Measurements from ENCODE around the gene TRIM44. TPM values are rescaled to one million over a fixed set of nuclear protein-coding genes. Genes with fewer than 3 reads are reported as not detected.

TRIM44 gene
- total RNA-seq, 1 experiment from 2014 or later: 33.4 TPM

DNA sequence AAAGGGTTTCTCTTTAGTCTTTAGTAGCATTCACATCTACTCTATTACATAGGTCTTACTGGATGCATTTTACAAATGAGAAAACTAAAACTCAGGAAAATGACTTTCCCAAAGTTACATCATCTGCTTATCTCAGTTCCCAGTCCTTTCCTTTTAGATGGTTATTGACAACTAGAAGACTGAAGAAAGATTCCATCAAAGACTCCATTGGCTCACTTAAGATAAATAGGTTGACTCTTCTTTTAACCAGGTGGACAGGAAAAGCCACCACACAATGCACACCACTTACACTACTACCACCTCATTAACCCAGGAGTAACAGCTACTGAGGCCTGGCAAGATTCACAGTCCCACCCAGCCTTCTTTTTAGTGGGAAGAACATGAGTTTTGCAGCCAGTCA lies 123.6 kb downstream of the TRIM44 start:
- Histone ChIP-seq H2AFZ (ENCODE audit: low read depth, low read length, poor library complexity, severe bottlenecking) (no peak overlapping the region), H3K9me3 (ENCODE audit: control insufficient read depth in 1 of 2, insufficient read depth in 1 of 2, low read depth in 1 of 2, low read length in 2 of 2) (no peaks in the 10 kb centered on the region), H3K4me2 (ENCODE audit: low read length) (no peak overlapping the region), H3K36me3 (ENCODE audit: control insufficient read depth in 1 of 2, insufficient read depth in 2 of 2, low read length in 2 of 2) (no peaks in the 10 kb centered on the region), H3K4me3 (replicated peaks in 1 of 2; ENCODE audit: low read depth in 1 of 2, low read length in 2 of 2) (no peak overlapping the region), H3K4me1 (ENCODE audit: control insufficient read depth in 1 of 2, insufficient read depth in 2 of 2, low read length in 2 of 2) (peaks cover 0 to 4% of the 10 kb centered on the region in 2 experiments; a peak in 1 of 4 replicates), H4K20me1 (ENCODE audit: insufficient read depth) (no peaks in the 10 kb centered on the region), H3K27me3 (ENCODE audit: insufficient read depth, low read length) (no peaks in the 10 kb centered on the region), H3K9me2 (ENCODE audit: insufficient read depth) (no peaks in the 10 kb centered on the region), H3K79me2 (ENCODE audit: insufficient read depth, low read length) (no peaks in the 10 kb centered on the region), H3K27ac (ENCODE audit: low read depth, low read length) (no peak overlapping the region), H3K9ac (ENCODE audit: low read length) (no peak overlapping the region)
- DNase-seq (ENCODE audit: low read depth, low spot score) (no peak), ATAC-seq (no peak)
- POLR2A ChIA-PET: no interaction called here
- TF ChIP-seq EGR1 (IDR thresholded peaks at IDR 0.05; ENCODE audit: low read depth): no peak
- TF ChIP-seq TCF7L2 (IDR thresholded peaks at IDR 0.05; ENCODE audit: borderline replicate concordance, extremely low read depth, insufficient read depth, insufficient read length): no peak
- TF ChIP-seq, protein P1, sequence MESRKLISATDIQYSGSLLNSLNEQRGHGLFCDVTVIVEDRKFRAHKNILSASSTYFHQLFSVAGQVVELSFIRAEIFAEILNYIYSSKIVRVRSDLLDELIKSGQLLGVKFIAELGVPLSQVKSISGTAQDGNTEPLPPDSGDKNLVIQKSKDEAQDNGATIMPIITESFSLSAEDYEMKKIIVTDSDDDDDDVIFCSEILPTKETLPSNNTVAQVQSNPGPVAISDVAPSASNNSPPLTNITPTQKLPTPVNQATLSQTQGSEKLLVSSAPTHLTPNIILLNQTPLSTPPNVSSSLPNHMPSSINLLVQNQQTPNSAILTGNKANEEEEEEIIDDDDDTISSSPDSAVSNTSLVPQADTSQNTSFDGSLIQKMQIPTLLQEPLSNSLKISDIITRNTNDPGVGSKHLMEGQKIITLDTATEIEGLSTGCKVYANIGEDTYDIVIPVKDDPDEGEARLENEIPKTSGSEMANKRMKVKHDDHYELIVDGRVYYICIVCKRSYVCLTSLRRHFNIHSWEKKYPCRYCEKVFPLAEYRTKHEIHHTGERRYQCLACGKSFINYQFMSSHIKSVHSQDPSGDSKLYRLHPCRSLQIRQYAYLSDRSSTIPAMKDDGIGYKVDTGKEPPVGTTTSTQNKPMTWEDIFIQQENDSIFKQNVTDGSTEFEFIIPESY (IDR thresholded peaks at IDR 0.05; ENCODE audit: extremely low read depth, insufficient replicate concordance, low read length): no peak
- TF ChIP-seq EZH2phosphoT487 (IDR thresholded peaks at IDR 0.05; ENCODE audit: borderline replicate concordance): no peak
- TF ChIP-seq, protein P2, sequence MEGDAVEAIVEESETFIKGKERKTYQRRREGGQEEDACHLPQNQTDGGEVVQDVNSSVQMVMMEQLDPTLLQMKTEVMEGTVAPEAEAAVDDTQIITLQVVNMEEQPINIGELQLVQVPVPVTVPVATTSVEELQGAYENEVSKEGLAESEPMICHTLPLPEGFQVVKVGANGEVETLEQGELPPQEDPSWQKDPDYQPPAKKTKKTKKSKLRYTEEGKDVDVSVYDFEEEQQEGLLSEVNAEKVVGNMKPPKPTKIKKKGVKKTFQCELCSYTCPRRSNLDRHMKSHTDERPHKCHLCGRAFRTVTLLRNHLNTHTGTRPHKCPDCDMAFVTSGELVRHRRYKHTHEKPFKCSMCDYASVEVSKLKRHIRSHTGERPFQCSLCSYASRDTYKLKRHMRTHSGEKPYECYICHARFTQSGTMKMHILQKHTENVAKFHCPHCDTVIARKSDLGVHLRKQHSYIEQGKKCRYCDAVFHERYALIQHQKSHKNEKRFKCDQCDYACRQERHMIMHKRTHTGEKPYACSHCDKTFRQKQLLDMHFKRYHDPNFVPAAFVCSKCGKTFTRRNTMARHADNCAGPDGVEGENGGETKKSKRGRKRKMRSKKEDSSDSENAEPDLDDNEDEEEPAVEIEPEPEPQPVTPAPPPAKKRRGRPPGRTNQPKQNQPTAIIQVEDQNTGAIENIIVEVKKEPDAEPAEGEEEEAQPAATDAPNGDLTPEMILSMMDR (IDR thresholded peaks at IDR 0.05 in 2 of 3, conservative IDR thresholded peaks at IDR 0.05 in 1 of 3; ENCODE audit: borderline replicate concordance in 1 of 3, insufficient read depth in 1 of 3, low read depth in 2 of 3, low read length in 2 of 3): no peak
- TF ChIP-seq SRF (IDR thresholded peaks at IDR 0.05; ENCODE audit: low read depth): no peak
- no peak for TF ChIP-seq FOSL1 (IDR thresholded peaks at IDR 0.05; ENCODE audit: low read depth)
- no peak for TF ChIP-seq YY1 (IDR thresholded peaks at IDR 0.05; ENCODE audit: extremely low read depth, insufficient replicate concordance, low read depth, low read length)
- TF ChIP-seq ZFX (IDR thresholded peaks at IDR 0.05): no peak
- TF ChIP-seq, protein P3, sequence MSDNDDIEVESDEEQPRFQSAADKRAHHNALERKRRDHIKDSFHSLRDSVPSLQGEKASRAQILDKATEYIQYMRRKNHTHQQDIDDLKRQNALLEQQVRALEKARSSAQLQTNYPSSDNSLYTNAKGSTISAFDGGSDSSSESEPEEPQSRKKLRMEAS (IDR thresholded peaks at IDR 0.05): no peak
- TF ChIP-seq ZNF274 (IDR thresholded peaks at IDR 0.05; ENCODE audit: low read depth, low read length): no peak
- no peak for TF ChIP-seq RAD21 (IDR thresholded peaks at IDR 0.05; ENCODE audit: low read depth)
- TF ChIP-seq, protein P4, sequence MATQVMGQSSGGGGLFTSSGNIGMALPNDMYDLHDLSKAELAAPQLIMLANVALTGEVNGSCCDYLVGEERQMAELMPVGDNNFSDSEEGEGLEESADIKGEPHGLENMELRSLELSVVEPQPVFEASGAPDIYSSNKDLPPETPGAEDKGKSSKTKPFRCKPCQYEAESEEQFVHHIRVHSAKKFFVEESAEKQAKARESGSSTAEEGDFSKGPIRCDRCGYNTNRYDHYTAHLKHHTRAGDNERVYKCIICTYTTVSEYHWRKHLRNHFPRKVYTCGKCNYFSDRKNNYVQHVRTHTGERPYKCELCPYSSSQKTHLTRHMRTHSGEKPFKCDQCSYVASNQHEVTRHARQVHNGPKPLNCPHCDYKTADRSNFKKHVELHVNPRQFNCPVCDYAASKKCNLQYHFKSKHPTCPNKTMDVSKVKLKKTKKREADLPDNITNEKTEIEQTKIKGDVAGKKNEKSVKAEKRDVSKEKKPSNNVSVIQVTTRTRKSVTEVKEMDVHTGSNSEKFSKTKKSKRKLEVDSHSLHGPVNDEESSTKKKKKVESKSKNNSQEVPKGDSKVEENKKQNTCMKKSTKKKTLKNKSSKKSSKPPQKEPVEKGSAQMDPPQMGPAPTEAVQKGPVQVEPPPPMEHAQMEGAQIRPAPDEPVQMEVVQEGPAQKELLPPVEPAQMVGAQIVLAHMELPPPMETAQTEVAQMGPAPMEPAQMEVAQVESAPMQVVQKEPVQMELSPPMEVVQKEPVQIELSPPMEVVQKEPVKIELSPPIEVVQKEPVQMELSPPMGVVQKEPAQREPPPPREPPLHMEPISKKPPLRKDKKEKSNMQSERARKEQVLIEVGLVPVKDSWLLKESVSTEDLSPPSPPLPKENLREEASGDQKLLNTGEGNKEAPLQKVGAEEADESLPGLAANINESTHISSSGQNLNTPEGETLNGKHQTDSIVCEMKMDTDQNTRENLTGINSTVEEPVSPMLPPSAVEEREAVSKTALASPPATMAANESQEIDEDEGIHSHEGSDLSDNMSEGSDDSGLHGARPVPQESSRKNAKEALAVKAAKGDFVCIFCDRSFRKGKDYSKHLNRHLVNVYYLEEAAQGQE (IDR thresholded peaks at IDR 0.05; ENCODE audit: low read depth): no peak
- no peak for TF ChIP-seq EZH2 (IDR thresholded peaks at IDR 0.05)
- no peak for TF ChIP-seq CEBPB (IDR thresholded peaks at IDR 0.05; ENCODE audit: low read depth)
- TF ChIP-seq POLR2A (IDR thresholded peaks at IDR 0.05; ENCODE audit: borderline replicate concordance, extremely low read depth, insufficient read depth, insufficient read length): no peak
- no peak for TF ChIP-seq POLR2AphosphoS5 (IDR thresholded peaks at IDR 0.05; ENCODE audit: low read depth, low read length)
- TF ChIP-seq JUND (IDR thresholded peaks at IDR 0.05): no peak
- TF ChIP-seq SIN3A (IDR thresholded peaks at IDR 0.05; ENCODE audit: low read depth): no peak
- CTCF ChIA-PET: no interaction called here
- RAD21 ChIA-PET (ENCODE audit: low non-redundant PET in 1 of 2, low total read pairs in 2 of 2, uncharacterized antibody in 2 of 2, unreplicated experiment in 2 of 2): no interaction called here
- intact Hi-C loops (cut with micrococcal nuclease): no loop called here
- BruUV-seq (replicated peaks): no TSS peak

All from HCT116 (cell line).